ENCODE results near the gene WNT11. TPM values are rescaled to one million over a fixed set of nuclear protein-coding genes. Genes with fewer than 3 reads are reported as not detected.

The WNT11 gene
- total and polyA plus RNA-seq, 2 of the 13 experiments (the other 11 are each of a cell fraction or from before 2014, with no cell fraction given): 0.34 to 0.66 TPM

- no peak for TF ChIP-seq ARID2 (CRISPR knock-in tag; IDR thresholded peaks at IDR 0.05; ENCODE audit: borderline replicate concordance)
- no peak for TF ChIP-seq MAF1 (CRISPR knock-in tag; IDR thresholded peaks at IDR 0.05; ENCODE audit: borderline replicate concordance)
- TF ChIP-seq PITX1 (CRISPR knock-in tag; IDR thresholded peaks at IDR 0.05): no peak
- peak; percentile 53; the same call in 1 of the 2 replicates for TF ChIP-seq MYC (CRISPR knock-in tag; IDR thresholded peaks at IDR 0.05; ENCODE audit: borderline replicate concordance)
- TF ChIP-seq, protein P1, sequence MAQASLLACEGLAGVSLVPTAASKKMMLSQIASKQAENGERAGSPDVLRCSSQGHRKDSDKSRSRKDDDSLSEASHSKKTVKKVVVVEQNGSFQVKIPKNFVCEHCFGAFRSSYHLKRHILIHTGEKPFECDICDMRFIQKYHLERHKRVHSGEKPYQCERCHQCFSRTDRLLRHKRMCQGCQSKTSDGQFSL (CRISPR knock-in tag; IDR thresholded peaks at IDR 0.05): no peak
- peak; percentile 88 for TF ChIP-seq HOXA3 (CRISPR knock-in tag; IDR thresholded peaks at IDR 0.05)
- no peak for TF ChIP-seq ZNF235 (CRISPR knock-in tag; IDR thresholded peaks at IDR 0.05; ENCODE audit: borderline replicate concordance)
- no peak for TF ChIP-seq HMGA1 (CRISPR knock-in tag; conservative IDR thresholded peaks at IDR 0.05)
- TF ChIP-seq CHD2 (IDR thresholded peaks at IDR 0.05; ENCODE audit: low read depth, low read length): no peak
- TF ChIP-seq, protein P2, sequence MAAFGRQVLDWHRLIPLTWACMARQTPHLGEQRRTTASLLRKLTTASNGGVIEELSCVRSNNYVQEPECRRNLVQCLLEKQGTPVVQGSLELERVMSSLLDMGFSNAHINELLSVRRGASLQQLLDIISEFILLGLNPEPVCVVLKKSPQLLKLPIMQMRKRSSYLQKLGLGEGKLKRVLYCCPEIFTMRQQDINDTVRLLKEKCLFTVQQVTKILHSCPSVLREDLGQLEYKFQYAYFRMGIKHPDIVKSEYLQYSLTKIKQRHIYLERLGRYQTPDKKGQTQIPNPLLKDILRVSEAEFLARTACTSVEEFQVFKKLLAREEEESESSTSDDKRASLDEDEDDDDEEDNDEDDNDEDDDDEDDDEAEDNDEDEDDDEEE (CRISPR knock-in tag; IDR thresholded peaks at IDR 0.05): no peak
- no peak for TF ChIP-seq KMT2A (CRISPR knock-in tag; IDR thresholded peaks at IDR 0.05)
- TF ChIP-seq ELF1 (CRISPR knock-in tag; IDR thresholded peaks at IDR 0.05): peak; percentile 39; the same call in 1 of the 2 replicates
- 0 out of 2 replicates have a peak, but pooled peaks have one; percentile 45 for TF ChIP-seq MIER2 (CRISPR knock-in tag; IDR thresholded peaks at IDR 0.05)
- TF ChIP-seq MIXL1 (CRISPR knock-in tag; IDR thresholded peaks at IDR 0.05): no peak
- TF ChIP-seq XRCC5 (optimal IDR thresholded peaks at IDR 0.05; ENCODE audit: low read length): peak; percentile 70
- no peak for TF ChIP-seq ZNF879 (CRISPR knock-in tag; IDR thresholded peaks at IDR 0.05)
- TF ChIP-seq, protein P3, sequence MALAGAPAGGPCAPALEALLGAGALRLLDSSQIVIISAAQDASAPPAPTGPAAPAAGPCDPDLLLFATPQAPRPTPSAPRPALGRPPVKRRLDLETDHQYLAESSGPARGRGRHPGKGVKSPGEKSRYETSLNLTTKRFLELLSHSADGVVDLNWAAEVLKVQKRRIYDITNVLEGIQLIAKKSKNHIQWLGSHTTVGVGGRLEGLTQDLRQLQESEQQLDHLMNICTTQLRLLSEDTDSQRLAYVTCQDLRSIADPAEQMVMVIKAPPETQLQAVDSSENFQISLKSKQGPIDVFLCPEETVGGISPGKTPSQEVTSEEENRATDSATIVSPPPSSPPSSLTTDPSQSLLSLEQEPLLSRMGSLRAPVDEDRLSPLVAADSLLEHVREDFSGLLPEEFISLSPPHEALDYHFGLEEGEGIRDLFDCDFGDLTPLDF (CRISPR knock-in tag; IDR thresholded peaks at IDR 0.05): peak; percentile 92
- TF ChIP-seq FOXK1 (CRISPR knock-in tag; IDR thresholded peaks at IDR 0.05; ENCODE audit: borderline replicate concordance, low read depth): no peak
- no peak for TF ChIP-seq SNAPC2 (CRISPR knock-in tag; IDR thresholded peaks at IDR 0.05)
- TF ChIP-seq ZNF629 (CRISPR knock-in tag; conservative IDR thresholded peaks at IDR 0.05): peak; percentile 56
- no peak for TF ChIP-seq HCFC1 (IDR thresholded peaks at IDR 0.05; ENCODE audit: low read depth, low read length)
- TF ChIP-seq TCF12 (IDR thresholded peaks at IDR 0.05): no peak
- no peak for TF ChIP-seq TCF12 (CRISPR knock-in tag; IDR thresholded peaks at IDR 0.05)
- TF ChIP-seq ZNF776 (CRISPR knock-in tag; IDR thresholded peaks at IDR 0.05): no peak
- no peak for TF ChIP-seq ZNF547 (CRISPR knock-in tag; IDR thresholded peaks at IDR 0.05)
- no peak for TF ChIP-seq HNRNPL (IDR thresholded peaks at IDR 0.05; ENCODE audit: low read depth, low read length)
- no peak for TF ChIP-seq ZNF24 (IDR thresholded peaks at IDR 0.05)
- TF ChIP-seq ZNF546 (CRISPR knock-in tag; conservative IDR thresholded peaks at IDR 0.05): no peak
- TF ChIP-seq JUNB (CRISPR knock-in tag; IDR thresholded peaks at IDR 0.05; ENCODE audit: borderline replicate concordance): no peak
- TF ChIP-seq ZNF18 (CRISPR knock-in tag; IDR thresholded peaks at IDR 0.05; ENCODE audit: insufficient replicate concordance): no peak
These were observed 54.1 kb downstream of the WNT11 start (continued) for GRCh38 chr11:76152086-76152681.
